Stimulated activated naive CD8-positive, alpha-beta T cell treated with anti-CD3 and anti-CD28 coated beads, Interleukin-15, Interleukin-2, amounts not matched to agents 100 ng/mL and 50 ng/mL, for 24 hours (primary cell): Measurements from ENCODE around the gene TRMT6.

ENCODE experiments used
- H3K27ac Mint-ChIP-seq: one replicate; pipeline ENCODE4 v1.8.0; 2021; ENCODE audit warnings: mild to moderate bottlenecking, mixed read lengths
- H3K27me3 Mint-ChIP-seq: one replicate; pipeline ENCODE4 v1.8.0; 2021; ENCODE audit warnings: mixed read lengths
- H3K36me3 Mint-ChIP-seq: one replicate; pipeline ENCODE4 v1.8.0; 2021; ENCODE audit warnings: low read depth, mixed read lengths
- H3K4me1 Mint-ChIP-seq: one replicate; pipeline ENCODE4 v1.8.0; 2021; ENCODE audit warnings: low read depth, mixed read lengths
- H3K4me3 Mint-ChIP-seq: one replicate; pipeline ENCODE4 v1.8.0; 2021; ENCODE audit warnings: mild to moderate bottlenecking, mixed read lengths
- H3K9me3 Mint-ChIP-seq: one replicate; pipeline ENCODE4 v1.8.0; 2021; ENCODE audit warnings: mixed read lengths

TRMT6 gene

DNA sequence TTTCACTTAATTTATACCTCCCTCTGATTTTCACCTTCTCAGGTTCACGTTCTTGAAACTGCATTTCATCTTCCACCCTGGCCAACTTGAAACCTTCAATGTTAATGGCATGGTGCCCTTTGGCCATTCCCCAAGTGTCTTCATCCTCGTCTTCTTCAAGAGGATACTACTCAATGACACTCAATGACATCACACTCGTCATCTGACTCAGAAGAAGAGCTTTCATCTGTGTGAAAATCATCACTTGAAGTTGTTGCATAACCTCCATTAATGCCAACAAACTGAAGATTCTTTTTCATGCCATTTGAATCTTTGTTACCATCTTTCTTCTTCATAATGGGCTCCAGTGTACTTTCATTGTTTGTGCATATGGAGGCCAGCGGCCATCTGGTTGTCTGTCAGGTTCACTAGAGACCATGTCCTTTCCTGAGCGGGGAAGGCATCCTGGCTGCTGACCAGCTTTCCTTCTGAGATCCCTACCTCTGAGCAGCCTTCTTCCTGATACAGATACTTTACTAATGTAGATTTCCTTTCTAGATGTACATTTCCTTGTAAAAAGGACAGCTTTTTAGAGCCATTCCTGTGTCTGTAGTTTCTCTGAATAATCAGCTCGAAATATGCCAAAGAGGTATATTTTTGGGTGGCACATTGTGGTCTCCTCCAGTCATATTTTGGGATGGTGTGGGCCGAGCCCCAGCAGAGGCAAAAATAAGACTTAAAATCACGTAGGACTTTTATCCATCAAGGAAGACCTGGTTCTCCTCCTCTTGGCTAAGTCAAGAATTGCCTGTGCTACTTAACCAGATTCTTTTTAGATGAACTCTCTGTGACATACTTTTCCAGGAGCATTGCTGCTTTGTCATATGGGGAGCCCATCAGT lies 21.3 kb downstream of the TRMT6 start:
- Mint-ChIP-seq H3K4me1 (peaks cover 4% of the 10 kb centered on the region), H3K27ac (no peak overlapping the region), H3K9me3 (no peaks in the 10 kb centered on the region), H3K36me3 (no peaks in the 10 kb centered on the region), H3K27me3 (peaks cover 24% of the 10 kb centered on the region), H3K4me3 (no peak overlapping the region)

DNA sequence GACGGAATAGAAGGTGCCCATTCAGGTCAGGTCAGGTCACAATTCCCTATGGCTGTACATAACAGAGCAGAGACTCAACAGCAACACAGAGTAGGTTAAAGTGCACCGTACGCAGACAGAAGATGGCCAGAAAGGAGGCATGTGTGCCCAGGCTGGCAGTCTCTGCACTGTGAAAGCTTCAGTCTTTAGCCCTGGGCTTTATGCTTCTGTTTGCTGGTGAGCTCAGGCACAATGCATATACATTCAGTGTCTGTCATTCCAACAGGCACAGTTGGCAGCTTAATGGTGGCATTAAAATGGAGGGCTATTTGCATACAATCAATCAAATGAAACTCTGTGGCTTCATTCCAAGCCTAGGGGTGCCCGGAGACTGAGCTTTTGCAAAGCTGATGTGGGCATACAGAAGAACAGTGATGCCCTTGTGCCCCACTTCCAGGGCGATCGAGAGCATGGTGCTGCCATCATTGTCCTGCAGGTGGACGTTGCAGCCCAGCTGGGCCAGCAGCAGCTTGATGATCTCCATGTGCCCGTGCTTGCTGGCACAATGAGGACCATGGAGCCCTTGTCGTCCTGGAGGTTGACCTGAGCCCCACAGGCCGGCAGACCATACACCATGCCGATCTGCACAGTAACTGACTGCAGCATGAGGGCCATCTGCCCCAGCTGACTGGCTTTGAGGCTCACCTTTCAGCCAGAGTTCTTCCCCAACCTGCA lies 22.4 kb downstream of the TRMT6 start:
- no peaks in the 10 kb centered on the region for H3K4me1 Mint-ChIP-seq
- no peaks in the 10 kb centered on the region for H3K36me3 Mint-ChIP-seq
- peaks cover 35% of the 10 kb centered on the region for H3K27me3 Mint-ChIP-seq
- H3K27ac Mint-ChIP-seq, result no peak overlapping the region
- no peak overlapping the region for H3K4me3 Mint-ChIP-seq
- no peaks in the 10 kb centered on the region for H3K9me3 Mint-ChIP-seq

DNA sequence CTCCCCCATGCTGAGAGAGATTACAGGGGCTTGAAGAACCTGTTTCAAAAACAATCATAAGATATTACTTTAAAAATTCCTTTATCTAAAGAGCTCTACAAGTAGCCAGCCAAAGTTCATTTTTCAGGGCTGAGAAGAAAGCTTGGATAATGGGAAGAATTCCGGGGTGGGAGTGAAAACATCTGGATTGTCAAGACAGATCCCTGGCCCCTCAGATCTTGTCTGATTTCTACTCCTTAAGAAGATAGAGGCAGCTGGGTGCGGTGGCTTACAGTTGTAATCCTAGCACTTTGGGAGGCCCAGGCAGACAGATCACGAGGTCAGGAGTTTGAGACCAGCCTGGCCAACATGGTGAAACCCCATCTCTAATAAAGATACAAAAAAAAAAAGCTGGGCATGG lies 24.8 kb downstream of the TRMT6 start:
- Mint-ChIP-seq H3K27ac (no peak overlapping the region), H3K4me3 (no peak overlapping the region), H3K27me3 (peaks cover 47% of the 10 kb centered on the region), H3K36me3 (no peaks in the 10 kb centered on the region), H3K9me3 (no peaks in the 10 kb centered on the region), H3K4me1 (peaks cover under 1% of the 10 kb centered on the region)

DNA sequence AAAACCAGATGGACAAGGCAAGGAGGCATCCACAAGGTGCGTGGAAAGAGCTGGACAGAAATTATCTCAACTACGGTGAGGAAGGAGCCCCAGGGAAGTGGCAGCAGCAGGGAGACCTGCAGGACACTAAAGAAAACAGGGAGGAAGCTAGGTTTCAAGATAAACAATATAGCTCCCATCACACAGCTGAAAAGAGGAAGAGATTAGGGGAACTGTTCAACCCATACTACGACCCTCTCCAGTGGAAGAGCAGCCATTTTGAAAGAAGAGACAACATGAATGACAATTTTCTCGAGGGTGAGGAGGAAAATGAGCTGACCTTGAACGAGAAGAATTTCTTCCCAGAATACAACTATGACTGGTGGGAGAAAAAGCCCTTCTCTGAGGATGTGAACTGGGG lies 26.8 kb downstream of the TRMT6 start:
- no peak overlapping the region for H3K27ac Mint-ChIP-seq
- H3K36me3 Mint-ChIP-seq, result no peaks in the 10 kb centered on the region
- H3K9me3 Mint-ChIP-seq, result no peaks in the 10 kb centered on the region
- H3K27me3 Mint-ChIP-seq, result peaks cover 43% of the 10 kb centered on the region
- H3K4me3 Mint-ChIP-seq, result no peak overlapping the region
- peaks cover 21% of the 10 kb centered on the region for H3K4me1 Mint-ChIP-seq

DNA sequence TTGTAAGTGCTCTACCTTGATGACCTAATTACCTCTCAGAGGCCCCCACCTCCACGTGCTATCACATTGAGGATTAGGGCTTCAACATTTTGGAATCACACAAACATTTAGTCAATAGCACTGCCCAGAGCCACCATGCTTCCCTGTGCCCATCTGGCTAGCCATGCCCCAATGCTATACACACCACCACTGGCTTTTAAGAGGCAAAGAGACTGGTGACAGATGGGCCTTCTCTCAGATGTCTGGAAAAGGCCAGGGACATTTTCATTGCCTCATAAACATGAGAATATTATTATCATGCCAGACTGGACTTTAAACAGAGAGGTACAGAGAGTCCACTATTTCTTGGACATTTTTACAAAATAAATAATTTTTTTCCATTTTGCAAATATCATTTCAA lies 29.8 kb downstream of the TRMT6 start:
- H3K27ac Mint-ChIP-seq, result peak overlapping the region; percentile 83
- no peaks in the 10 kb centered on the region for H3K36me3 Mint-ChIP-seq
- no peaks in the 10 kb centered on the region for H3K9me3 Mint-ChIP-seq
- no peak overlapping the region for H3K4me3 Mint-ChIP-seq
- peaks cover 37% of the 10 kb centered on the region for H3K27me3 Mint-ChIP-seq
- peaks cover 21% of the 10 kb centered on the region for H3K4me1 Mint-ChIP-seq

DNA sequence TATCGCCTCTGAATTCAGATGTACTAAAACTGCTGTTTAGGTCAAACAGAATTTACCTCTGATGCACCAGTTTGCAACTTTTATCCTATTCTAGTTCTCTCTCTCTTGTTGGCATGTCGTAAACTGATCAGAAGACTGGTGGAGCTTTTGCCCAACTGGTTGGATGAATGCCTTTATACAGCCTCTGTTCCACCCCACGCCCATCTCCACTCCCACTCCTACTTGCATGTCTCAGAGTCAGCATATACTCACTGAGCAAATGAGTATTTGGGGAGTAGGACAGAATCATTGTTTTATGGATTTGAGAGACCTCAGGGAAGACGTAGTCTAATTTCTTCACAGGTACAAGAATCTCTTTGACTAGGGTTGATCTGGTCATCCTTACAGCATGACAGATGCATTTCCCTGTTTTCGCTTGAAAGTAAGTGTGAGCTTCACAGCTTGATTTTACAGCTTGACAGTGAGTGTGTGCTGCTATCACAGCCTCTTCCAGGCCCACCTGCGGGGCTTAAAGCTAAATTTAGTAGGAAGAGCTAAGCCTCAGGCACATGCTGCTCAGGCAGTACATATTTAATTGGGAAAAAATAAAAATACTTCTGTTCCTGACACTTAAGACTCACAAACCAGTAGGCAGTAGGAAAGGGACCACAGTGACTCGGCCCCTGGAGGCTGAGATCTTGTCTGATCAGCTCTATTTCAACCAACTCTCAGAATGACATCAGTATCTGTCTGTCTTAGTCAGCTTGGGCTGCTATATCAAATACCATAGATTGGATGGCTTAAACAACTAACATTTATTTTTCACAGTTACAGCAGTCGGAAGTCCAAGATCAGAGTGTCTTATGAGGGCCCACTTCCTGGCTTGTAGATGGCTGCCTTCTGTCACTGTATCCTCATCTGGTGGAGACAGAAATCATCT lies 30.4 kb downstream of the TRMT6 start:
- Mint-ChIP-seq H3K36me3 (no peaks in the 10 kb centered on the region), H3K9me3 (no peaks in the 10 kb centered on the region), H3K4me1 (peaks cover 21% of the 10 kb centered on the region), H3K27me3 (peaks cover 42% of the 10 kb centered on the region), H3K27ac (peak overlapping the region; percentile 83), H3K4me3 (no peak overlapping the region)

DNA sequence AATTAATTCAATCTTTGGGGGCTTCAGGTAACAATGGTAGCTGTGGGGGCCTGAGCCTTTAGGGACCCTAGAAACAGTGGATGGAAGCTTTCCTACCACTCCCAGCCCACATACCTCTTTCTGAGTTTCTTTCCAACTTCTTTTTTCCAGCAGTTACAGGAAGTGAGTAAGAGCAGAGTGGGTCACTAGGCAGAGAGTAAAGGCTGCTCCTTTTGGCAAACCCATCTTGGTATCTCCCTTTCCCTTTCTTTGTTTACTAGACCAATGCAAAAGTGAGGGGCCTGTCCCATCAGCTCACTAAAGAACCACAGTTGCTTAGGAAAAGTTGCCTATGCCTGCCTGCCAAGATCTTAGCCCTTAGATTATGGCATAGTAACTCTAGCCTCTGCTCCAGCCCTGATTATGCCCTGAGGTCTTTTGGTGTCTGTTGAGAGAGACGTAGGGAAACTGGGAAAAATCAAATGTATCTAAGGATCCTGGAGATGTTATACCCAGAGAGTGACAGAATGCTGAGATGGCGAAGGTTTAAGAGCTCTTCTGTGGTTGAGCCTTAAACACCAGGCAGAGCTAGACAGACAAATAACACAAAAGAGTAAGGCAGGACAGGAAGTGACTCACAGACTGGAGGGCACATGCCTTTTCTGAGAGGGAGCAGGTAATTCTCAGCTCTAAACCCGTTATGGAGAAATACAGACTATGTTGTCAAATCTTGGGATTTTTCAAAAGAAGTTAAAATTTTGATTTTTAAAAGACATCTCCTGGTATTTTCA lies 31.3 kb downstream of the TRMT6 start:
- H3K27me3 Mint-ChIP-seq, result peaks cover 41% of the 10 kb centered on the region
- H3K4me1 Mint-ChIP-seq, result peaks cover 21% of the 10 kb centered on the region
- H3K9me3 Mint-ChIP-seq, result no peaks in the 10 kb centered on the region
- H3K4me3 Mint-ChIP-seq, result peak overlapping the region; percentile 50
- peak overlapping the region; percentile 84 for H3K27ac Mint-ChIP-seq
- H3K36me3 Mint-ChIP-seq, result no peaks in the 10 kb centered on the region

DNA sequence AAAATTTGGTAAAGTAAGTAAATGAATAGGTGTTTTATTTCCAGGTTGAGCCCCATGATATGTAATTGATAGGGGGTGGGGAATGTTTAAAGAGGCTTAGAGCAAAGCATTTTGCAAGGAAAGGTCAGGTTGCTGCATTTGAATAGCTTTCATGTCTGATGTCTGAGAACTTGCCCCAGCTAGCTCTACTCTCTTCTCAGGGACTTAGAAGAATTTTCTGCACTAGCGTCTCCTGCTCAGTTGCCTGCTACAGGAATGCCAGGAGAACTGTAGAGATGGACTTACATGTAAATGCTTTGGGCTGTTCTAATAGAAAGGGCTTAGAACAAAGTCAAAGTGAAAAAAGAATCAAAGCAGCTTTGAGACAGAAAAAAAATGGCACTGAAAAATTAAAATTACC lies 35.5 kb downstream of the TRMT6 start:
- Mint-ChIP-seq H3K36me3 (no peaks in the 10 kb centered on the region), H3K27ac (no peak overlapping the region), H3K9me3 (no peaks in the 10 kb centered on the region), H3K4me3 (no peak overlapping the region), H3K27me3 (peaks cover 53% of the 10 kb centered on the region), H3K4me1 (peaks cover 22% of the 10 kb centered on the region)

DNA sequence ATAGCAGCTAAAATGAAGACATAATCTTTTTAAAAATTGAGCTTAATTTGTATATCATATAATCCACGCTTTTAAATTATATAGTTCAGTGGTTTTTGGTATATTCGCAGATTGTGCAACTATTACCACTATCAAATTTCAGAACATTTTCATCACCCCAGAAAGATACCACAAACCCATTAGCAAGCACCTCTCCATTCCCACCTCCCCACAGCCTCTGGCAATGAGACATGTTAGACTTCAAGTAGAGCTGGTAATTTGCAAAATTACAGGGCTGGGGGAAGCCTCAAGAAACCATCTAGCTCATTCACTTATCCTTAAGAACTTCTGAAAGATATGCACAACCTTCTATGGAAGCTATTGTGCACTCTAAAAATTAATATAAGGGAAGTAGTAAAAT lies 37.2 kb downstream of the TRMT6 start:
- peaks cover 68% of the 10 kb centered on the region for H3K27me3 Mint-ChIP-seq
- no peak overlapping the region for H3K4me3 Mint-ChIP-seq
- H3K4me1 Mint-ChIP-seq, result peaks cover 9% of the 10 kb centered on the region
- no peak overlapping the region for H3K27ac Mint-ChIP-seq
- H3K36me3 Mint-ChIP-seq, result no peaks in the 10 kb centered on the region
- no peaks in the 10 kb centered on the region for H3K9me3 Mint-ChIP-seq

DNA sequence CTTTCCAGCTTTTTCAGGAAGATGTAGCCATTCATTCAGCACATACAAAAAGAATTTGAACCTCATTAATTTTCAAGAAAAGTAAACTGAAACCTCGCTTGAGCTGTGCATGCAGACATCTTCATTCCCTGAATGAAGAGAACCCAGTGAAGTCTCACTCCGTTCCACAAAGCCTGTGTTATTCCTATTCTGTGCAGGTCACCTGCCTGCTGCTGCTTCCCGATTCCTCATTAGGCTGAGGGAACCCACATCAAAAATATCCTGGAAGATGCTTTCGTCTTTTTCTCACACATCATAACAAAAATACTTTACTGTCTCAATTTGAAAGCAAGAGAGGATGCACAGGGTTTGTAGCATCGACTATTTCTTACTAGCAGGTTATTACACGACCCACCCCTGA lies 40.1 kb downstream of the TRMT6 start:
- Mint-ChIP-seq H3K27me3 (peaks cover 86% of the 10 kb centered on the region), H3K9me3 (no peaks in the 10 kb centered on the region), H3K36me3 (no peaks in the 10 kb centered on the region), H3K4me3 (no peak overlapping the region), H3K27ac (no peak overlapping the region), H3K4me1 (peaks cover 9% of the 10 kb centered on the region)

DNA sequence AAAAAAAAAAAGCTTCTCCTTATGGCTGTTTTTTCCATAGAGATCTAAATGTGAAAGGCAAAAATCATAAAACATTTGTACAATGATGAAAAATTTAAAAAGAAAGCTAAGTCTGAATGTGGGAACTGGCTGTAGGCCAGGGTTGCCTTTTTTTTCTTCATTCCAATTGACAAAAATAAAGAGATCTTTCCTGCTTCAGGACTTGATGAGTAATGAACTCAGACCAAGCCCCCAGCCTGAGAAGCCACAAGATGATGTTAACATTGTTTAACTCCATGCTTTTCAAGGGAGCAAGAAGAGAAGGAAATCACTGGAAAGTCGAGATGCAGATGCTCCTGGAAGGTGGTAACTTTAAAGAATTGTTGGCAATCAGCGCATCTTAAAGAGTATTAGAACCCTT lies 41.4 kb downstream of the TRMT6 start:
- no peak overlapping the region for H3K4me3 Mint-ChIP-seq
- peaks cover 9% of the 10 kb centered on the region for H3K4me1 Mint-ChIP-seq
- no peaks in the 10 kb centered on the region for H3K9me3 Mint-ChIP-seq
- no peak overlapping the region for H3K27ac Mint-ChIP-seq
- H3K27me3 Mint-ChIP-seq, result peaks cover 84% of the 10 kb centered on the region
- H3K36me3 Mint-ChIP-seq, result no peaks in the 10 kb centered on the region

DNA sequence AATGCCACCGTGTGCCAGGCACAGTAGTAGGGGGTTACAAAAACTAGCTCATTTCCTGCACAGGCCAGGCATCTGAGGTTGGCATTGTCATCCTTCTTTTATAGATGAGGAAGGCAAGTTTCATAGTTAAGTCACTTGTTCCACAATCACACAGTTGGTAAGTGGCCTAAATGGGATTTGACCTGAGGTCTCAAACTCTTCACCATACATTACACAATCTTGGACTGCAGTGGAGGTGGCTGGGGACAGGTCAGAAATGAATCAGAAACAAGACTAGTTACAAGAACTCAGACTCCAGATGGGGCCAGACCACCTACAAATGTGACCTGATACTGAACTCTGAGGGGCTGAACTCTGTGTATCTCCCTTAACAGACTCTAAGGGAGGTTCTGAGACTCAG lies 49.4 kb downstream of the TRMT6 start:
- Mint-ChIP-seq H3K27me3 (peaks cover 50% of the 10 kb centered on the region), H3K4me3 (no peak overlapping the region), H3K4me1 (no peaks in the 10 kb centered on the region), H3K9me3 (no peaks in the 10 kb centered on the region), H3K36me3 (no peaks in the 10 kb centered on the region), H3K27ac (no peak overlapping the region)

DNA sequence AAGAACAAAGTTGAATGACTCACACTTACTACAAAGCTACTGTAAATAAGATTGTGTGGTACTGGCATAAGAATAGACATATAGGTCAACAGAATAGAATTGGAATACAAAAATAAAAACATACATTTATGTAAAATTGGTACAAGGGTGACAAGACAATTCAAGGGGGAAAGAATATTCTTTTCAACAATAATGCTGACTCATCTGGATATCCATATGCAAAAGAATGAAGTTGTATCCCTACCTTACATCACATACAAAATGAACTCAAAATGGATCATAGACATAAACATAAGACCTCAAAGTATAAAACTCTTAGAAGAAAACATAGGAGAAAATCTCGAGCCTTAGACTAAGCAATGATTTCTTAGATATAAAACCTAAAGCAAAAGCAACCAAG lies 50.9 kb downstream of the TRMT6 start:
- peaks cover 44% of the 10 kb centered on the region for H3K27me3 Mint-ChIP-seq
- H3K36me3 Mint-ChIP-seq, result no peaks in the 10 kb centered on the region
- H3K4me3 Mint-ChIP-seq, result no peak overlapping the region

DNA sequence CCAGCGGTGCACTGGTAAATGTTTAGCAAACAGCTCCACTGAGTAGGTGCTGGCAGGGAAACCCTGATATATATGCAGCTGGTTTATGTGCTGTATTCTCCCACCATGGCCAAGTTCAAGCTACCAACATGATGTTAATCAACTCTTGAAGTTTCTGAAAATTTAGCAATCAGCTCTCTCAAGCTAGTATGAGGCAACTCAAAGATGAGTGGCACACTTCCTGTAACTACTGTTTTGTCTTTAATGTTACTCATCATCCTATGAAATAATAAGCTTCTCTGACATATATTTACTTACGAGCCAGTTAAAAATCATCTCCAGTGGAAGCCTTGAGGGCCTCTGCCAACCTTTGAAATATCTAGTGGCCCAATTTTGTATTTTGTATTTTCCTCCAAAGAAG lies 54.7 kb downstream of the TRMT6 start:
- Mint-ChIP-seq H3K36me3 (no peaks in the 10 kb centered on the region), H3K27me3 (peaks cover 40% of the 10 kb centered on the region), H3K9me3 (no peaks in the 10 kb centered on the region), H3K4me1 (no peaks in the 10 kb centered on the region), H3K4me3 (no peak overlapping the region), H3K27ac (no peak overlapping the region)

More for the DNA sequence above, 50.9 kb downstream of the TRMT6 start:
- Mint-ChIP-seq H3K9me3 (no peaks in the 10 kb centered on the region), H3K4me1 (no peaks in the 10 kb centered on the region), H3K27ac (no peak overlapping the region)
